HCT116 (cell line): ENCODE results near the gene ADCK1.

Experiments used
- CTCF ChIP-seq, 3 experiments: fragments of 200-600 bp in 1 of 3; sonication (generic) in 1 of 3; IDR thresholded peaks in 2 of 3; conservative IDR thresholded peaks in 1 of 3; 2 replicates each; pipeline ENCODE4 v1.5.1; 2012 to 2017; ENCODE audit warnings: low read depth in 2 of 3, low read length in 2 of 3, antibody characterized with exemption in 1 of 3, borderline replicate concordance in 1 of 3, control low read depth in 1 of 3, mild to moderate bottlenecking in 1 of 3, mixed read lengths in 1 of 3, mixed run types in 1 of 3, moderate library complexity in 1 of 3; ENCODE audit not compliant: insufficient read depth in 1 of 3
- EZH2phosphoT487 ChIP-seq: fragments of 200-600 bp; IDR thresholded peaks from 2 replicates; pipeline ENCODE4 v1.6.1; 2018; ENCODE audit warnings: antibody characterized with exemption, borderline replicate concordance
- FOSL1 ChIP-seq: IDR thresholded peaks from 2 replicates; pipeline ENCODE4 v1.6.1; 2012; ENCODE audit warnings: low read depth
- MAX ChIP-seq: IDR thresholded peaks from 2 replicates; pipeline ENCODE4 v1.6.1; 2012
- POLR2A ChIP-seq: IDR thresholded peaks from 2 replicates; pipeline ENCODE4 v1.7.0; 2011; ENCODE audit warnings: borderline replicate concordance; ENCODE audit not compliant: insufficient read depth, insufficient read length; ENCODE audit errors: extremely low read depth
- POLR2AphosphoS5 ChIP-seq: IDR thresholded peaks from 2 replicates; pipeline ENCODE4 v1.6.1; 2011; ENCODE audit warnings: mild to moderate bottlenecking, low read depth, low read length, moderate library complexity
- RAD21 ChIP-seq: IDR thresholded peaks from 2 replicates; pipeline ENCODE4 v1.6.1; 2012; ENCODE audit warnings: low read depth, mild to moderate bottlenecking
- SIN3A ChIP-seq: IDR thresholded peaks from 2 replicates; pipeline ENCODE4 v1.6.1; 2012; ENCODE audit warnings: low read depth
- SRF ChIP-seq: IDR thresholded peaks from 2 replicates; pipeline ENCODE4 v1.6.1; 2012; ENCODE audit warnings: low read depth
- TCF7L2 ChIP-seq: IDR thresholded peaks from 2 replicates; pipeline ENCODE4 v1.7.0; 2011; ENCODE audit warnings: borderline replicate concordance, inconsistent platforms; ENCODE audit not compliant: insufficient read depth, insufficient read length; ENCODE audit errors: extremely low read depth

GRCh38 chr14:77872983-77873382 is 73.1 kb downstream of the ADCK1 start:
- TF ChIP-seq MAX (no peak), POLR2AphosphoS5 (no peak), RAD21 (no peak), CTCF (IDR thresholded peaks at IDR 0.05 in 2 of 3, conservative IDR thresholded peaks at IDR 0.05 in 1 of 3; ENCODE audit: borderline replicate concordance in 1 of 3, insufficient read depth in 1 of 3, low read depth in 2 of 3, low read length in 2 of 3) (no peak), SRF (no peak), SIN3A (no peak), TCF7L2 (no peak), FOSL1 (no peak), POLR2A (no peak), EZH2phosphoT487 (no peak)
